ENCODE data around the gene EDNRA.

Gene EDNRA

DNA sequence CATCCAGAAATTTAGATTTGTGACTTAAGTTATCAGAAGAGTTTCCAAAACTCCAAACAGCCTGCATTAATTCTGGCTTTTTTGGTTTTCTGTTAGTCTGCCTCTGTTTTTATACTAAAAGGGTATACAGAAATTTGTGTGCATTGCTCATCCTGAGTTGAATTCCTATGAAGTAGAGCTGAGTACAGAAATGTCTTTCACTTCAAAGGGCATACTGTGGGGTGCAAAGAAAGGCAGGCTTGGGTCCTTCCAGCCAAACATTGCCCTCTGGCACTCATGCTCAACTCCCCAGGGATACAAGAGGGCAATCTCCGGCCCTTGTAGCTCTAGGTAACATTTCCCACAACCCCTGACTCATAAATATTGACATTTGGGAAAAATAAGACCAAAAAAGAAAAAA, 108.7 kb downstream of the EDNRA start:
- DNase-seq (ENCODE audit: low read depth): no peak

DNA sequence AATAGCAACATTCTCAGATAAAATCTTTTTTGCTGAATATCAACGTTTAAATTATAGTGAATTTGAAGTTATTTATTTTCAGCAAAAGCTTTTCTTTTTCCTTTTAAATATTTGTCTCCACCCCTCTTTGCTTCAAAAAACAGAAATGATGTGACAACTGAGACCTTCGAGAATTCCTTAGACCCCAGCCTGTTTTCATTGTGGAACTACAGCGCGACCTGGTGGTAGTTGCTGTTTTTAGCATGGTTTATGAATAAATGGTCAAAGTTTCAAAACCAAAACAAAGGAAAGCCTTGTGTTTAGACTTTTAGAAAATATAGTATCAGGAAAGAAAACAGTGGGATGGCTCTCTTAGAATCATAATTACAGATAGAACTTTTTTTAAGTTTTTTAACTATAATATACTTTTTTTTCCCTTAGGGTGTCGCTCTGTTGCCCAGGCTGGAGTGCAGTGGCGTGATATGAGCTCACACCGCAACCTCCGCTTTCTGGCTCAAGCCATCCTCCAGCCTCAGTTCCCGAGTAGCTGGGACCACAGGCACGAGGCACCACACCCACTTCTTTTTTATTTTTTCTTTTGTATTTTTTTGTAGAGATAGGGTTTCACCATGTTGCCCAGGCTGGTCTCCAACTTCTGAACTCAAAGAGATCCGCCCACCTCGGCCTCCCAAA, 109.5 kb downstream of the EDNRA start:
- peak; percentile 14 for DNase-seq (ENCODE audit: low read depth)

DNA sequence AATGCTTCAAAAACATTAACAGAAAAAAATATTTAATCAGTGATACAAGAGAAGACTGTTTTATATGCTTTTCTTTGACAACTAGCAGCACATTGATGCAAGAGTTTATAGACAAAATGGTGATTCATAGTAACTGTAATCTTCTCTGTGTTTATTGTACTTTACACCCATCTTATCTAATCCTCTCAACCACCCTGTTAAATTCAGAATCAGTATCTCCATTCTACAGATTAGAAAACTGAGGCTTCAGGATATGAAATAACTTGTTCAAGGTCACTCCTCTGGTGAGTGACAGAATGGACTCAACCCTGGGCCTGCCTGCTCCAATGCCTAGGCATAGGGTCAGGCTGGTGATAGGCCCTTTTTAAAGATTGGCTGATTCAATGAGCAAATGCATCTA, 110.2 kb downstream of the EDNRA start:
- DNase-seq (ENCODE audit: low read depth): no peak

DNA sequence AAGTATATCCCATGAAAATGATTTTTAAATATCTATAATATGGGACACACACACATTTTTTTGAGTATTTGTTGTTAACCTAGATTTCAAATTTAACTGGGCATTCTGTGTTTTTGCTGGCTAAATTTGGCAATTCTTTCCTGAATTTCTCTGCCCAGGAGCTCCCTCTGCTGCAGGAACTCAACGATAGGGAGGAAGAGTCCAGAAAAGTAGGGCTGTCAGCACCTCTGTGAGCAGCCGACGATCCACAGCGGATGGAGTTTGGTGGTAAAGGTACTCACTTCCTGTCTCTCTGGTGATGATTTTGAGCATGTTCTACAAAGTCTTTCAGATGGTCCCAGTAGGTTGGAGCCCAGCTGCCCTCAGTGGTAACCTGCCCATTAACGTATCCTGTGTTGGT, 113.2 kb downstream of the EDNRA start:
- DNase-seq (ENCODE audit: low read depth): no peak
